Measurements from ENCODE around the gene SLC39A11.
"Not testable (repeated sequence)": the region's sequence is repeated elsewhere in the genome, so short reads cannot be mapped to it uniquely, and the experiment has no call there.

The SLC39A11 gene

GRCh38 chr17:72786209-72786608 is 306.3 kb downstream of the SLC39A11 start:
- DNase-seq (ENCODE audit: low spot score) = no peak

- peak; percentile 51 for DNase-seq (ENCODE audit: low spot score)
Observed at GRCh38 chr17:72782985-72783701, 309.3 kb downstream of the SLC39A11 start.

GRCh38 chr17:72782437-72782836 is 310.1 kb downstream of the SLC39A11 start:
- DNase-seq (ENCODE audit: low spot score) = not testable (repeated sequence)

GRCh38 chr17:72778169-72779151 is 314.0 kb downstream of the SLC39A11 start:
- DNase-seq (ENCODE audit: low spot score) = no peak

GRCh38 chr17:72775919-72776318 is 316.6 kb downstream of the SLC39A11 start:
- DNase-seq (ENCODE audit: low spot score) = no peak

- DNase-seq (ENCODE audit: low spot score) = no peak
Observed at GRCh38 chr17:72775237-72775636, 317.3 kb downstream of the SLC39A11 start.

- DNase-seq (ENCODE audit: low spot score) = no peak
Observed at GRCh38 chr17:72774236-72774635, 318.3 kb downstream of the SLC39A11 start.

- DNase-seq (ENCODE audit: low spot score) = not testable (repeated sequence)
Observed at GRCh38 chr17:72773225-72773624, 319.3 kb downstream of the SLC39A11 start.

GRCh38 chr17:72772331-72772821 is 320.1 kb downstream of the SLC39A11 start:
- no peak for DNase-seq (ENCODE audit: low spot score)

GRCh38 chr17:72771734-72772133 is 320.8 kb downstream of the SLC39A11 start:
- no peak for DNase-seq (ENCODE audit: low spot score)

- no peak for DNase-seq (ENCODE audit: low spot score)
Observed at GRCh38 chr17:72766761-72767356, 325.6 kb downstream of the SLC39A11 start.

GRCh38 chr17:72765368-72766153 is 326.9 kb downstream of the SLC39A11 start:
- DNase-seq (ENCODE audit: low spot score) = no peak

GRCh38 chr17:72764632-72765041 is 327.9 kb downstream of the SLC39A11 start:
- DNase-seq (ENCODE audit: low spot score) = no peak

GRCh38 chr17:72763981-72764380 is 328.5 kb downstream of the SLC39A11 start:
- DNase-seq (ENCODE audit: low spot score) = no peak

GRCh38 chr17:72761893-72762575 is 330.5 kb downstream of the SLC39A11 start:
- not testable (repeated sequence) for DNase-seq (ENCODE audit: low spot score)

GRCh38 chr17:72761431-72761830 is 331.1 kb downstream of the SLC39A11 start:
- DNase-seq (ENCODE audit: low spot score) = no peak

GRCh38 chr17:72760368-72760767 is 332.1 kb downstream of the SLC39A11 start:
- DNase-seq (ENCODE audit: low spot score) = no peak

GRCh38 chr17:72759301-72759700 is 333.2 kb downstream of the SLC39A11 start:
- no peak for DNase-seq (ENCODE audit: low spot score)

- no peak for DNase-seq (ENCODE audit: low spot score)
Observed at GRCh38 chr17:72756256-72756655, 336.2 kb downstream of the SLC39A11 start.

- DNase-seq (ENCODE audit: low spot score) = no peak
Observed at GRCh38 chr17:72754513-72754912, 338.0 kb downstream of the SLC39A11 start.

GRCh38 chr17:72751746-72752145 is 340.7 kb downstream of the SLC39A11 start:
- DNase-seq (ENCODE audit: low spot score) = no peak
